ENCODE results near the gene SNX9.

- TF ChIP-seq CTCF (IDR thresholded peaks at IDR 0.05 in 4 of 5, conservative IDR thresholded peaks at IDR 0.05 in 1 of 5) (no peak), POLR2A (IDR thresholded peaks at IDR 0.05) (no peak)
These were observed 16.8 kb upstream of the SNX9 start for GRCh38 chr6:157806131-157806855.
